GM12864 (cell line): ENCODE data around the gene LRRC30.

Experiments used
- DNase-seq: peaks from one replicate; pipeline ENCODE4 v3.0.0-alpha.2; 2011; ENCODE audit warnings: low read depth
- H3K4me3 ChIP-seq: 2 replicates; pipeline ENCODE4 v1.5.1; 2011; ENCODE audit warnings: mild to moderate bottlenecking, low read depth, low read length, control low read depth
- TF ChIP-seq, protein P1 (sequence below): IDR thresholded peaks from 2 replicates; pipeline ENCODE4 v1.5.1; 2011; ENCODE audit warnings: low read depth, mild to moderate bottlenecking, moderate library complexity, low read length, control low read depth, inconsistent platforms; ENCODE audit errors: missing control alignments

LRRC30 gene

DNA sequence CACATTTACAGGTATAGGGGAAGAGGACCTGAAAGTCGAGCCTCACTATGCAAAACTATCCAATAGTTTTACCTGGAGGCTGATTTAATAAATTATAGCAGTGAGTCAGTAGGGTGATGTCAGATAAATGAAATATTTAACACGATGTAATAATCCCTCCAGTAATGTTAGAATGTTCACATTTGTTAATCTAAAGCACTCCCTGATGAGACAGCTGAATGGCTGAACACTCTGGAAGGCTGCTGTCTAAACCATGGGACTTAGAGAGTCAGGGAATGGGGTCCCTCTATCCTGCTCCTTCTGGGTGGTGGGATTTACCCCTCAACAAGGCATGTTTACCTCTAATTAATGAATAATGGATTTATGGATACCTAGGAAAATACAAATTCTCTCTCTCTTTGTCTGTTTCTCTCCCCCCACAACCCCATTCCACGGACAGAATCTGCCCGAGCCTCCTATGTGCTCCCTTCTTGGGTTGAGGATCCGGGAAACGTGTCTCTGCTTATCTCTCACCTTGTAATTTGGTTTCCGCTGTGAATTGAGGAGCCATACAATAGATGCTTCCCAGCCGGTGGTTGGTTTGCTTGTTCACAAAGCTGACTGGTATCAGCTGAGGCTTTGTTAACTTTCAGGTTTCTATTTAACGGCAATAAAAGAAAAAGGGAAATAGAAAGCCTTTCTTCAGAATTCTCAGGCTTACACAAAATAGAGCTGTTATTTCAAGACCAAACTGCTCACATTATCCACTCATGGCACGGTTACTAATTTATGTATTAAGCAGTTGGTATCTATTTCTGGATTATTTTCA lies 25.9 kb downstream of the LRRC30 start:
- no peak for DNase-seq
- no peak overlapping the region for H3K4me3 ChIP-seq
- TF ChIP-seq, protein P1, sequence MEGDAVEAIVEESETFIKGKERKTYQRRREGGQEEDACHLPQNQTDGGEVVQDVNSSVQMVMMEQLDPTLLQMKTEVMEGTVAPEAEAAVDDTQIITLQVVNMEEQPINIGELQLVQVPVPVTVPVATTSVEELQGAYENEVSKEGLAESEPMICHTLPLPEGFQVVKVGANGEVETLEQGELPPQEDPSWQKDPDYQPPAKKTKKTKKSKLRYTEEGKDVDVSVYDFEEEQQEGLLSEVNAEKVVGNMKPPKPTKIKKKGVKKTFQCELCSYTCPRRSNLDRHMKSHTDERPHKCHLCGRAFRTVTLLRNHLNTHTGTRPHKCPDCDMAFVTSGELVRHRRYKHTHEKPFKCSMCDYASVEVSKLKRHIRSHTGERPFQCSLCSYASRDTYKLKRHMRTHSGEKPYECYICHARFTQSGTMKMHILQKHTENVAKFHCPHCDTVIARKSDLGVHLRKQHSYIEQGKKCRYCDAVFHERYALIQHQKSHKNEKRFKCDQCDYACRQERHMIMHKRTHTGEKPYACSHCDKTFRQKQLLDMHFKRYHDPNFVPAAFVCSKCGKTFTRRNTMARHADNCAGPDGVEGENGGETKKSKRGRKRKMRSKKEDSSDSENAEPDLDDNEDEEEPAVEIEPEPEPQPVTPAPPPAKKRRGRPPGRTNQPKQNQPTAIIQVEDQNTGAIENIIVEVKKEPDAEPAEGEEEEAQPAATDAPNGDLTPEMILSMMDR = no peak

DNA sequence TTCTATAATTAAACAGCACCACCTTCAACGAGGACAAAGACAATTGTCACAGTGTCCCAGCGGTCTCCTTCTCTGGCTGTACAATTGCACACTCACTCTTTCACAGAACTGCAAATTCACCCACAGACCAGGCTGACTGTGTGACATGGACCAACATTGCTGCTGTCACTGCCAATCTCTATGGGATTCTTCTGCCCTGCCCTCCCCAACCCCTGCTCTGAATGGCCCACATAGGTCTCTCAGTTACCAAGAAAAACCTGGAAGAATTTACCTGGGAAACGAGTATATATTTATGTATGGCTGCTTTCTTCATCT lies 26.5 kb downstream of the LRRC30 start:
- TF ChIP-seq, protein P1 = no peak
- DNase-seq = no peak
- no peak overlapping the region for H3K4me3 ChIP-seq

DNA sequence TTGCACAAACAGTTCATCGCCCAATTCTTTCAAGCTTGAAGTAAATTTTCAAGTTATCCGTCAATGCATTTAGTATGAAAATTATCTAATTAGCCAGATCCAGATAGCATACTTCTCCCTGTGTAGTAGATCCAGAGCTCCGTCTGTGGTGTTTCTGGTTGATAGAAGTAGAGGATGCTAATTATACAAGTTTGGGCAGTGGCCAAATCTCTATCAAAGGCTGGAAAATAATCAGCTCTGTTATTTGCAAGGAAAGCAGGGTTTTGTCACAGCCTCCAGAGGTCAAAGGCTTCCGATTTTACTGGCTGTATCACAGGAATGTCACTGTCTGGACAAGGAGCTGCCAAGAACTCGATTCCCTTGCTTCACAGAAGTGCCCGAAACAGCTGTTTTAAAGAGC lies 28.6 kb downstream of the LRRC30 start:
- H3K4me3 ChIP-seq = no peak overlapping the region
- TF ChIP-seq, protein P1 = no peak
- no peak for DNase-seq

DNA sequence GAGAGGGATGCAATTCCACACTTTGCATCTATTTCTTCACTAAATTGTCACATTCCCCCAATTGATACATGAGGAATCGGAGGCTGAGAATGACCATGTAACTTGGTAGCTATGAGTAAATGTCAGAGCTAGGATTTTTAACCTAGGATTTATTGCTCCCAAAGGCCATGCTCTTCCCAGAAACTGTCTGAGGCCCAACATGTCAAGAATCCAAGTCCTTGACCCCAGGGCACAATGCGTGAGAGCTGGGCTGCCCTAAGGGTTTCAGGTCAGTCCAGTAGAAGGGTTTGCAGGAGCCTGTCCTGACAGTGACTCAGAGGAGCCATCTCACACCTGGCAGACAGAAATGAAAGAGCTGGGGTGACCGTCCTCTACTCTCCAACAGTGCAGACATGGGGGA lies 30.3 kb downstream of the LRRC30 start:
- TF ChIP-seq, protein P1 = no peak
- H3K4me3 ChIP-seq = no peak overlapping the region
- DNase-seq = no peak

DNA sequence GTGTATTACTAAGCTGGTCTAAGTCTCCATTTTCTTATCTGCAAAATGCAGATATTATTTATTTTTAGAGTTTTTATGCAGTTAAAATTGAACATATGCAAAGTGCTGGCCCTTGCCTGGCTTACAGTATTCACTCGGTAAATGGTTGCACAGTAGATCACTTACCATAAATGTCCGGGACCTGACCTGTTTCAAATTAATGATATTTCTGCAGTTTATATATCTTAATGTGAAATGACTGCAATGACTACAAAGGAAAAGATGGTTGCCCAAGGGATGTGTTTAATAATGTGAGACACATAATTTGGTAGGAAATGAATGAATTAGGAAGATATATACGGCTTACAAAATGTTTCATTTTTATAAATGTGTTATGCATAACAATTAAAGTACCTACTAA lies 37.1 kb downstream of the LRRC30 start:
- H3K4me3 ChIP-seq = no peak overlapping the region
- no peak for DNase-seq
- TF ChIP-seq, protein P1 = no peak

DNA sequence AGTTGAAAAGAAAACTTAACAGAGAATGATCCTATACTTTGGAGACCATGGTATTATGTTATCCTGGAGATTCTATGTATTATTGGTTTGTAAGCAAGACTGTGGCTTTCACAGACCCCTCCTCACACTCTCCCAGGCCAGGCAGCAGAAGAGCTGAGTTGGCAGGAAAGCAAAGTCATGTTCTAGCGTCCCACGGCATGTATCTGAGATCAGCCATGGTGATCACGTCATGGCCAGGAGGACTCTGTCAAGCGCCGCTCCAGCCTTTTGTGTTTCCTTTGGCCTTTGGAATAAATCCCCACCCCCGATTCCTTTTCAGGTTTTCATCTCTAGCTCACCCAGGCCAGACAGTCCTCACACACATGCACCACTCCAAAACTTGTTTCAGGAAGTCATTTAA lies 39.1 kb downstream of the LRRC30 start:
- TF ChIP-seq, protein P1 = no peak
- no peak overlapping the region for H3K4me3 ChIP-seq
- no peak for DNase-seq
